Naive thymus-derived CD4-positive, alpha-beta T cell (primary cell): ENCODE measurements around the gene C2orf74. TPM values are rescaled to one million over a fixed set of nuclear protein-coding genes. Genes with fewer than 3 reads are reported as not detected.

Experiments used
- ATAC-seq: fragments of 150-1000 bp; cut with Tn5 transposase; 2 replicates; pipeline ENCODE4 v1.10.0; 2021; ENCODE audit warnings: mild to moderate bottlenecking, moderate library complexity
- CTCF ChIA-PET: fragments of 350-600 bp; sonication (Branson Sonifier 250); formaldehyde crosslinking; loops from one replicate; lab custom pipeline; 2021; ENCODE audit warnings: antibody characterized with exemption; lab: Charles Lee
- POLR2A ChIA-PET: fragments of 350-600 bp; sonication (Branson Sonifier 250); formaldehyde crosslinking; loops from one replicate; lab custom pipeline; 2021; ENCODE audit warnings: antibody characterized with exemption, inconsistent platforms; lab: Charles Lee
- DNase-seq, 9 donors: peaks; one replicate each; pipeline versions ENCODE4 v3.0.0 to v3.0.0-alpha.2; 2020 to 2022; ENCODE audit warnings: mixed read lengths in 1 of 9
- H3K27ac ChIP-seq: one replicate; pipeline ENCODE4 v1.7.0; 2013; ENCODE audit warnings: mild to moderate bottlenecking, low read depth, low read length, moderate library complexity
- H3K27me3 ChIP-seq, 2 donors: one replicate each; pipeline ENCODE4 v1.7.0; 2013; ENCODE audit warnings: low read length in 2 of 2, mild to moderate bottlenecking in 2 of 2, moderate library complexity in 2 of 2; ENCODE audit not compliant: control insufficient read depth in 2 of 2, insufficient read depth in 2 of 2
- H3K36me3 ChIP-seq, 3 experiments: 1 replicate in 2 of 3; 2 replicates in 1 of 3; pipeline ENCODE4 v1.7.0; 2013; ENCODE audit warnings: low read length in 3 of 3, mild to moderate bottlenecking in 3 of 3, moderate library complexity in 1 of 3; ENCODE audit not compliant: insufficient read depth in 3 of 3, control insufficient read depth in 2 of 3
- H3K4me1 ChIP-seq, 2 donors: one replicate each; pipeline ENCODE4 v1.7.0; 2013; ENCODE audit warnings: low read length in 2 of 2, mild to moderate bottlenecking in 2 of 2, moderate library complexity in 1 of 2; ENCODE audit not compliant: control insufficient read depth in 2 of 2, insufficient read depth in 2 of 2
- H3K4me3 ChIP-seq: 2 replicates; pipeline ENCODE4 v1.7.0; 2013; ENCODE audit warnings: mild to moderate bottlenecking, low read length
- H3K9me3 ChIP-seq, 3 experiments: 1 replicate in 2 of 3; 2 replicates in 1 of 3; pipeline ENCODE4 v1.7.0; 2013; ENCODE audit warnings: low read length in 3 of 3; ENCODE audit not compliant: control insufficient read depth in 2 of 3
- H3K27ac Mint-ChIP-seq, 9 donors: one replicate each; pipeline ENCODE4 v1.8.0; 2020 to 2022; ENCODE audit warnings: mixed read lengths in 9 of 9, mild to moderate bottlenecking in 8 of 9, moderate library complexity in 5 of 9, inconsistent platforms in 2 of 9
- H3K27me3 Mint-ChIP-seq, 5 donors: one replicate each; pipeline ENCODE4 v1.8.0; 2021 to 2022; ENCODE audit warnings: mixed read lengths in 5 of 5, mild to moderate bottlenecking in 1 of 5
- H3K36me3 Mint-ChIP-seq, 5 donors: one replicate each; pipeline ENCODE4 v1.8.0; 2020 to 2022; ENCODE audit warnings: mixed read lengths in 5 of 5, mild to moderate bottlenecking in 3 of 5, inconsistent platforms in 1 of 5
- H3K4me1 Mint-ChIP-seq, 7 donors: one replicate each; pipeline ENCODE4 v1.8.0; 2020 to 2022; ENCODE audit warnings: mixed read lengths in 7 of 7, mild to moderate bottlenecking in 3 of 7, inconsistent platforms in 1 of 7
- H3K4me3 Mint-ChIP-seq, 10 donors: one replicate each; pipeline ENCODE4 v1.8.0; 2020 to 2022; ENCODE audit warnings: mild to moderate bottlenecking in 10 of 10, mixed read lengths in 10 of 10, moderate library complexity in 6 of 10, inconsistent platforms in 2 of 10
- H3K9me3 Mint-ChIP-seq, 11 donors: one replicate each; pipeline ENCODE4 v1.8.0; 2020 to 2022; ENCODE audit warnings: mixed read lengths in 11 of 11, mild to moderate bottlenecking in 4 of 11, inconsistent platforms in 1 of 11, moderate library complexity in 1 of 11
- intact Hi-C, 2 donors: fragments of 100-400 bp; cut with micrococcal nuclease; formaldehyde crosslinking; loops; one replicate each; pipeline ENCODE4 v1.15.1; 2023
- polyA plus RNA-seq, 2 donors: library from polyadenylated mRNA; unstranded; fragments of 300-500 nt; fragmentation: Illumina TruSeq; gene quantifications; one replicate each; pipeline ENCODE4 v1.2.3, GENCODE V29; 2021
- total RNA-seq, 6 experiments: library from RNA in 5 of 6; stranded (reverse) in 5 of 6; gene quantifications; 1 replicate in 5 of 6; 2 replicates in 1 of 6; pipeline ENCODE4 v1.2.3 and lab custom pipeline; 2021 to 2026

C2orf74 gene
- total RNA-seq (10 to 100 TPM in 2 of 5 experiments, 1 to 10 TPM in 3; 5.1 to 24.2 (median 8.8) TPM), polyA plus RNA-seq (10 to 100 TPM; 48.8 to 54.1 TPM), total RNA-seq (lab: John Stamatoyannopoulos, UW) (0.40 reads per million)

GRCh38 chr2:61161888-61162287 is at the start of gene C2orf74:
C2orf74 (plus strand) TSS chr2:61162188; CDS start chr2:61162515, 327 bp downstream.
- no peak within 1 kb of the TSS for H3K27ac ChIP-seq
- peaks cover 0 to 24% (median 4%) of the 10 kb centered on the region in 7 donors for H3K4me1 Mint-ChIP-seq
- H3K9me3 ChIP-seq = peaks cover 0 to 4% (median 0%) of the 10 kb centered on the region in 3 experiments
- H3K4me3 Mint-ChIP-seq = no peak within 1 kb of the TSS
- ATAC-seq = no peak
- no peak within 1 kb of the TSS for H3K4me3 ChIP-seq
- POLR2A ChIA-PET = no interaction called here
- peak within 1 kb of the TSS in 4 of 9 donors; percentile 25 to 71 (median 48) for H3K27ac Mint-ChIP-seq
- H3K36me3 ChIP-seq = peaks cover 0 to 43% (median 5%) of the 10 kb centered on the region in 3 experiments
- H3K27me3 ChIP-seq = no peaks in the 10 kb centered on the region
- no peak for DNase-seq
- no peaks in the 10 kb centered on the region for H3K4me1 ChIP-seq
- no peaks in the 10 kb centered on the region for H3K27me3 Mint-ChIP-seq
- peaks cover 0 to 13% (median 7%) of the 10 kb centered on the region in 11 donors for H3K9me3 Mint-ChIP-seq
- peaks cover 40 to 60% (median 52%) of the 10 kb centered on the region in 5 donors for H3K36me3 Mint-ChIP-seq
- CTCF ChIA-PET = interaction anchor here (0.6 kb wide), 1 partner anchor 371 kb away, joined by 3 read pairs; no protein-coding TSS in a partner anchor
- intact Hi-C loops = no loop called here

- intact Hi-C loops = no loop called here
- H3K9me3 Mint-ChIP-seq = peaks cover 0 to 17% (median 6%) of the 10 kb centered on the region in 11 donors
Observed at GRCh38 chr2:61114147-61114546, 47.8 kb upstream of the C2orf74 start.

GRCh38 chr2:61116302-61116701 is 45.7 kb upstream of the C2orf74 start:
- H3K4me1 ChIP-seq = no peaks in the 10 kb centered on the region
- intact Hi-C loops = no loop called here
- H3K27me3 Mint-ChIP-seq = no peaks in the 10 kb centered on the region
- H3K36me3 ChIP-seq = peaks cover 0 to 4% (median 0%) of the 10 kb centered on the region in 3 experiments
- H3K36me3 Mint-ChIP-seq = peaks cover 0 to 33% (median 21%) of the 10 kb centered on the region in 5 donors
- CTCF ChIA-PET = no interaction called here
- DNase-seq = no peak
- H3K27me3 ChIP-seq = no peaks in the 10 kb centered on the region
- no peaks in the 10 kb centered on the region for H3K9me3 ChIP-seq
- H3K27ac Mint-ChIP-seq = no peak overlapping the region
- H3K4me3 ChIP-seq = no peak overlapping the region
- peaks cover 0 to 1% (median 0%) of the 10 kb centered on the region in 7 donors for H3K4me1 Mint-ChIP-seq
- H3K9me3 Mint-ChIP-seq = peaks cover 0 to 17% (median 6%) of the 10 kb centered on the region in 11 donors
- no peak overlapping the region for H3K27ac ChIP-seq
- no peak for ATAC-seq
- POLR2A ChIA-PET = no interaction called here
- no peak overlapping the region for H3K4me3 Mint-ChIP-seq

More at GRCh38 chr2:61114147-61114546, 47.8 kb upstream of the C2orf74 start:
- Histone ChIP-seq H3K4me3 (no peak overlapping the region), H3K9me3 (no peaks in the 10 kb centered on the region), H3K27me3 (no peaks in the 10 kb centered on the region), H3K36me3 (peaks cover 0 to 4% (median 0%) of the 10 kb centered on the region in 3 experiments), H3K4me1 (no peaks in the 10 kb centered on the region), H3K27ac (no peak overlapping the region)
- Mint-ChIP-seq H3K4me3 (no peak overlapping the region), H3K27me3 (no peaks in the 10 kb centered on the region), H3K4me1 (peaks cover 0 to 1% (median 0%) of the 10 kb centered on the region in 7 donors), H3K27ac (no peak overlapping the region), H3K36me3 (peaks cover 0 to 26% (median 22%) of the 10 kb centered on the region in 5 donors)
- ATAC-seq (no peak), DNase-seq (no peak)
- ChIA-PET CTCF (no interaction called here), POLR2A (no interaction called here)

- no peak overlapping the region for H3K4me3 ChIP-seq
- intact Hi-C loops = no loop called here
- H3K4me1 ChIP-seq = no peaks in the 10 kb centered on the region
- no peaks in the 10 kb centered on the region for H3K27me3 Mint-ChIP-seq
- no peak overlapping the region for H3K4me3 Mint-ChIP-seq
- DNase-seq = no peak
- H3K27ac Mint-ChIP-seq = no peak overlapping the region
- H3K27ac ChIP-seq = no peak overlapping the region
- ATAC-seq = no peak
- ChIA-PET POLR2A (no interaction called here), CTCF (interaction anchor here (0.8 kb wide), 1 partner anchor 67 kb away, joined by 4 read pairs; no protein-coding TSS in a partner anchor)
- H3K4me1 Mint-ChIP-seq = peaks cover 0 to 1% (median 0%) of the 10 kb centered on the region in 7 donors
- H3K27me3 ChIP-seq = no peaks in the 10 kb centered on the region
- H3K36me3 Mint-ChIP-seq = peaks cover 0 to 25% (median 13%) of the 10 kb centered on the region in 5 donors
- H3K9me3 Mint-ChIP-seq = peaks cover 0 to 14% (median 6%) of the 10 kb centered on the region in 11 donors
- no peaks in the 10 kb centered on the region for H3K9me3 ChIP-seq
- H3K36me3 ChIP-seq = peaks cover 0 to 4% (median 0%) of the 10 kb centered on the region in 3 experiments
Observed at GRCh38 chr2:61117534-61117933, 44.5 kb upstream of the C2orf74 start.

- Histone ChIP-seq H3K4me3 (no peak overlapping the region), H3K9me3 (no peaks in the 10 kb centered on the region), H3K27ac (no peak overlapping the region), H3K4me1 (no peaks in the 10 kb centered on the region), H3K27me3 (no peaks in the 10 kb centered on the region), H3K36me3 (no peaks in the 10 kb centered on the region)
- peaks cover 0 to 12% (median 6%) of the 10 kb centered on the region in 11 donors for H3K9me3 Mint-ChIP-seq
- no peak for DNase-seq
- ATAC-seq = no peak
- no peak overlapping the region for H3K27ac Mint-ChIP-seq
- intact Hi-C loops = no loop called here
- no peaks in the 10 kb centered on the region for H3K4me1 Mint-ChIP-seq
- CTCF ChIA-PET = no interaction called here
- no peak overlapping the region for H3K4me3 Mint-ChIP-seq
- POLR2A ChIA-PET = no interaction called here
- peaks cover 0 to 9% (median 4%) of the 10 kb centered on the region in 5 donors for H3K36me3 Mint-ChIP-seq
- H3K27me3 Mint-ChIP-seq = no peaks in the 10 kb centered on the region
Observed at GRCh38 chr2:61125123-61125710, 36.8 kb upstream of the C2orf74 start.

GRCh38 chr2:61125798-61126197 is 36.2 kb upstream of the C2orf74 start:
- Mint-ChIP-seq H3K4me3 (no peak overlapping the region), H3K4me1 (no peaks in the 10 kb centered on the region), H3K27ac (no peak overlapping the region), H3K27me3 (no peaks in the 10 kb centered on the region), H3K36me3 (peaks cover 0 to 5% (median 4%) of the 10 kb centered on the region in 5 donors), H3K9me3 (peaks cover 0 to 12% (median 6%) of the 10 kb centered on the region in 11 donors)
- intact Hi-C loops = no loop called here
- H3K36me3 ChIP-seq = no peaks in the 10 kb centered on the region
- no peaks in the 10 kb centered on the region for H3K27me3 ChIP-seq
- DNase-seq (no peak), ATAC-seq (no peak)
- no peaks in the 10 kb centered on the region for H3K9me3 ChIP-seq
- no peaks in the 10 kb centered on the region for H3K4me1 ChIP-seq
- ChIA-PET POLR2A (no interaction called here), CTCF (no interaction called here)
- no peak overlapping the region for H3K27ac ChIP-seq
- no peak overlapping the region for H3K4me3 ChIP-seq
